Non-pigmented ciliary epithelial cell (primary cell): ENCODE results near the gene ZFP3.
"Not testable (repeated sequence)": the region's sequence is repeated elsewhere in the genome, so short reads cannot be mapped to it uniquely, and the experiment has no call there.

Experiments
- DNase-seq: peaks from one replicate; pipeline ENCODE4 v3.0.0-alpha.2; 2010; ENCODE audit warnings: low read depth

The ZFP3 gene

DNA sequence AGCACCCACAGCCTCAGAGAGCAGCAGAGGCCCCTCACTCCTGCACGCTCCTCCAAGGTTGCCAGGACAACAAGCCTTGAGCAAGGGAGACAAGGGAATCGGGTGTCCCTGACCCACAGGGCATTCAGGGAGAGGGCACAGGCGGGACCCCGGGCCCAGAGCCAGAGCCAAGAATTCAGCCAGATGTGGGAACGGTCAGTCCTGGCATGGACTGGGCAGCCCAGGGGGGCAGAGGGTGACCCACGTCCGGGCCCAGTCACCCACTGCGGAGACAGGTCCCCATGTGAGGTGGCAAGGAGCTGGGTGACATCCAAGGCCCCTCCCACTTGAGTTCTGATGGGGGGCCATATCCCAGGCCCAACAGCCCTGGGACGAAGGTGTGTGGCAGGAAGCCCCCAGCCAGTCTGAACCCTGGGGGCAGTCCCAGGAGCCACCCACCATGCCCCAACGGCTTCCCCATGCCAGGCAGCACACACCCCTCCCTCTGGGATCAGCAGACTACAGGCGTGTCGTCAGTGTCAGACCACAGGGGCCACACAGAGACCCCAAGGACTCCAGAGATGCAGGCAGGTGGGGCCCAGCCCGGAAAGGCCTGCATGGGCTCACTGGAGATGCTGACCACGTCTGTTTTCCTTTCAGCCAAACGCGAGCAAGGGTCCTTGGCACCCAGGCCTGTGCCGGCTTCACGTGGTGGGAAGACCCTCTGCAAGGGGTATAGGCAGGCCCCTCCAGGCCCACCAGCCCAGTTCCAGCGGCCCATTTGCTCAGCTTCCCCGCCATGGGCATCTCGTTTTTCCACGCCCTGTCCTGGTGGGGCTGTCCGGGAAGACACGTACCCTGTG lies 60.6 kb downstream of the ZFP3 start:
- no peak for DNase-seq

DNA sequence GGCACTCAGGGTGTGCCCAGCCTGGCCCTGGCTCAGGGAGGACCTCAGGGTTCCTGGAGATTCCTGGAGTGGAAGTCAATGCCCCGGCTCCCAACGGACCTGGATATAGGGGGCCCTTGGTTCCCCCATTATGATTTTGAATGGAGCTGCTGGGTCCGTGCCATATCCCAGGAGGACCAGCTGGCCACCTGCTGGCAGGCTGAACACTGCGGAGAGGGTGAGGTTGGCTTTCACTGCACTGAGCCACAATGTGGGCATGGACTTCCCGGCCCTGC lies 61.1 kb downstream of the ZFP3 start:
- DNase-seq = no peak

DNA sequence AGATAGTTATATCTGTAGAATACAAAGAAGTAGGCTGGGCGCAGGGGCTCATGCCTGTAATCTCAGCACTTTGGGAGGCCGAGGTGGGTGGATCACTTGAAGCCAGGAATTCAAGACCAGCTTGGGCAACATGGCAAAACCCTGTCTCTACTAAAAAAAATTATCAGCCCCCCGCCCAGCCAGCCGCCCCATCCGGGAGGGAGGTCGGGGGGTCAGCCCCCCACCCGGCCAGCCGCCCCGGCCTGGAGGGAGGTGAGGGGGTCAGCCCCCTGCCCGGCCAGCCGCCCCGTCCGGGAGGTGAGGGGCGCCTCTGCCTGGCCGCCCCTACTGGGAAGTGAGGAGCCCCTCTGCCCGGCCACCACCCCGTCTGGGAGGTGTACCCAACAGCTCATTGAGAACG lies 64.6 kb downstream of the ZFP3 start:
- not testable (repeated sequence) for DNase-seq
